ENCODE measurements around the gene DLGAP1.

DLGAP1 gene

GRCh38 chr18:3451183-3451988 lies 1003.7 kb downstream of the DLGAP1 start:
- TF ChIP-seq EZH2 (IDR thresholded peaks at IDR 0.05; ENCODE audit: borderline replicate concordance, low read length) (no peak), CTCF (IDR thresholded peaks at IDR 0.05; ENCODE audit: low read length) (no peak)
- H3K4me1 ChIP-seq (ENCODE audit: insufficient read depth, low read length, severe bottlenecking) = peaks cover 36% of the 10 kb centered on the region
- no peaks in the 10 kb centered on the region for H3K27me3 ChIP-seq (ENCODE audit: insufficient read depth, low read length)
- H3K9ac ChIP-seq (ENCODE audit: low read length) = no peak overlapping the region
- H3K79me2 ChIP-seq (ENCODE audit: insufficient read depth, low read length) = no peaks in the 10 kb centered on the region
- H3F3A ChIP-seq (ENCODE audit: insufficient read depth, low read length) = no peaks in the 10 kb centered on the region
- H3K9me3 ChIP-seq (ENCODE audit: low read length) = no peaks in the 10 kb centered on the region
- H3K27ac ChIP-seq (ENCODE audit: low read depth, low read length, poor library complexity, severe bottlenecking) = no peak overlapping the region
- no peaks in the 10 kb centered on the region for H3K36me3 ChIP-seq (ENCODE audit: insufficient read depth, low read length)
- H2AFZ ChIP-seq (ENCODE audit: low read length) = no peak overlapping the region
- H3K4me3 ChIP-seq (ENCODE audit: low read depth, low read length, poor library complexity, severe bottlenecking) = no peak overlapping the region
- H4K20me1 ChIP-seq (ENCODE audit: insufficient read depth, low read length) = no peaks in the 10 kb centered on the region
- H3K9me2 ChIP-seq (ENCODE audit: low read depth, low read length) = no peaks in the 10 kb centered on the region
- no peak overlapping the region for H3K4me2 ChIP-seq (ENCODE audit: low read length)

DNA sequence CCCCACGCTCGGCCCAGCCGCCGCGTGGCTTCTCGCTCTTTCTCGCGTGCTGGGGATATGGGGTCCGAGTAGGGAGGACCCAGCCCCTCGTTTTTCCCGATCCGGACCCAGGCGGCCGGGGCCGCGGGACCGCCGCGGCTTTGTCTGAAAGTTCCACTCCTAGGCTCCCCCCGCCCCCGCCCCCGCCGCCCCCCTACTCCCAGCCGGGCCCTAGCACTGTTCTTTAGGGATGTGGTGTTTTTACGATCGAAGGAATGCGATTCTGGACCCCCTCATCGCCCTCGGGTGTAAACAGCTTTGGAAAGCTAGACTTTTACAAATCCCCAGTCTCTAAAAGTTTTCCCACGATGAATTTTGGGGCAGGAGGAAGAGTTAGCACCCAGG lies 1004.3 kb downstream of the DLGAP1 start:
- no peaks in the 10 kb centered on the region for H3K36me3 ChIP-seq (ENCODE audit: insufficient read depth, low read length)
- H3K27ac ChIP-seq (ENCODE audit: low read depth, low read length, poor library complexity, severe bottlenecking) = no peak overlapping the region
- no peak overlapping the region for H3K4me2 ChIP-seq (ENCODE audit: low read length)
- TF ChIP-seq CTCF (IDR thresholded peaks at IDR 0.05; ENCODE audit: low read length) (no peak), EZH2 (IDR thresholded peaks at IDR 0.05; ENCODE audit: borderline replicate concordance, low read length) (no peak)
- H4K20me1 ChIP-seq (ENCODE audit: insufficient read depth, low read length) = no peaks in the 10 kb centered on the region
- H3K27me3 ChIP-seq (ENCODE audit: insufficient read depth, low read length) = no peaks in the 10 kb centered on the region
- no peaks in the 10 kb centered on the region for H3F3A ChIP-seq (ENCODE audit: insufficient read depth, low read length)
- peaks cover 36% of the 10 kb centered on the region for H3K4me1 ChIP-seq (ENCODE audit: insufficient read depth, low read length, severe bottlenecking)
- no peaks in the 10 kb centered on the region for H3K9me2 ChIP-seq (ENCODE audit: low read depth, low read length)
- H3K9ac ChIP-seq (ENCODE audit: low read length) = no peak overlapping the region
- no peaks in the 10 kb centered on the region for H3K79me2 ChIP-seq (ENCODE audit: insufficient read depth, low read length)
- no peak overlapping the region for H3K4me3 ChIP-seq (ENCODE audit: low read depth, low read length, poor library complexity, severe bottlenecking)
- H3K9me3 ChIP-seq (ENCODE audit: low read length) = no peaks in the 10 kb centered on the region
- no peak overlapping the region for H2AFZ ChIP-seq (ENCODE audit: low read length)

DNA sequence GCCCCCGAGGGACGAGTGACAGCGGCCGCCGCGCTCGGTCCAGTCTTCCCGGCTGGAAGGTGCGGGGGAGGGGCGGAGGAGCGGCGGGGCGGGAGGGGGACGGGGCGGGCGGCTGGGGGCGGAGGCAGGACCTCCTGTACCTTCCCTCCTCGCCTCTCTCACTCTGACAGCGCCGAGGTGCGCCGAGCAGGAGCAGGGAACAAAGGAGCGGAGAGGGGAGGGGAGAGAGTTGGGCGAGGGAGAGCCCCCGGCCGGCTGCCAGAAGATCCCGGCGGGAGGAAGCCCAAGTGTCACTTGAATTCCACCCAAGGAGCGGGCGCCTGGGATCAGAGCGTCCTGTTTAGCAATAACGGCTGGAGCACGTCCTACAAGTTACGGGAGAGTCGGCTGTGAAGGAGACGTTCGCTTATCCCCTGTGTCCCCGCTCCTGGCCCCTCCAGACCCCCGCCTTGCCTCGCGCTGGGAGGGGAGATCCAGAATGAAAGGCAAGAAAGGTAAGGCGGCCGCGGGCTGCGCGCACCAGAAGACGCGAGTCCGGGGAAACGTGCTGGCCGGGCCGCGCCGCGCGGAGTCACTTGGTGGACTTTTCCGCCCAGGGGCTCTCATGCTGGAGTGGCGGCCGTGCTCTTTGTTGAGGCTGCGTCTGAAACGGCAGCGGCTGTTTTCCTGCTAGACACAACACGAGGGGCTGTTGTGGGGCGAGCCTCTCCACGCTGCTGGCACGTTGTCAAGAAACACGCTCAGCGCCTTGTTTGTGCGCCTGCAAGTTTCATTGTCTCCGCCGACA lies 1004.9 kb downstream of the DLGAP1 start, which contains the start of gene TGIF1:
TSS of gene TGIF1 (plus strand) at position 161 of the 787 bp plus-strand sequence. CDS start at position 479, 318 bp downstream.
- Histone ChIP-seq H3K4me1 (ENCODE audit: insufficient read depth, low read length, severe bottlenecking) (peaks cover 36% of the 10 kb centered on the region), H2AFZ (ENCODE audit: low read length) (no peak within 1 kb of the TSS), H3K9ac (ENCODE audit: low read length) (peak within 1 kb of the TSS; percentile 75), H3F3A (ENCODE audit: insufficient read depth, low read length) (no peaks in the 10 kb centered on the region), H3K9me2 (ENCODE audit: low read depth, low read length) (no peaks in the 10 kb centered on the region), H3K9me3 (ENCODE audit: low read length) (no peaks in the 10 kb centered on the region), H3K27me3 (ENCODE audit: insufficient read depth, low read length) (no peaks in the 10 kb centered on the region), H4K20me1 (ENCODE audit: insufficient read depth, low read length) (no peaks in the 10 kb centered on the region), H3K4me2 (ENCODE audit: low read length) (peak within 1 kb of the TSS; percentile 94), H3K79me2 (ENCODE audit: insufficient read depth, low read length) (no peaks in the 10 kb centered on the region), H3K27ac (ENCODE audit: low read depth, low read length, poor library complexity, severe bottlenecking) (peak within 1 kb of the TSS; percentile 88), H3K36me3 (ENCODE audit: insufficient read depth, low read length) (no peaks in the 10 kb centered on the region), H3K4me3 (ENCODE audit: low read depth, low read length, poor library complexity, severe bottlenecking) (peak within 1 kb of the TSS; percentile 73)
- no peak for TF ChIP-seq CTCF (IDR thresholded peaks at IDR 0.05; ENCODE audit: low read length)
- TF ChIP-seq EZH2 (IDR thresholded peaks at IDR 0.05; ENCODE audit: borderline replicate concordance, low read length) = no peak

Data from OCI-LY1 (cell line).